ENCODE measurements around the gene SLC26A9. TPM values are rescaled to one million over a fixed set of nuclear protein-coding genes. Genes with fewer than 3 reads are reported as not detected.

SLC26A9 gene
- total and polyA plus RNA-seq, 4 donors, result 0.13 to 0.18 (median 0.18) TPM; not detected in 1

- H3K4me1 ChIP-seq (ENCODE audit: control insufficient read depth in 1 of 2, insufficient read depth in 2 of 2, low read length in 2 of 2), result no peaks in the 10 kb centered on the region
- H3K27me3 ChIP-seq (ENCODE audit: control insufficient read depth in 1 of 2, insufficient read depth in 2 of 2, low read length in 1 of 2), result no peaks in the 10 kb centered on the region
- DNase-seq (no peak), ATAC-seq (ENCODE audit: low FRiP score) (no peak)
- H3K27ac ChIP-seq (ENCODE audit: low read depth in 1 of 2, low read length in 2 of 2), result no peak overlapping the region
- WGBS, 2 donors, result 71 to 78% methylated on average over 10 of the region's 10 CpGs
- no peaks in the 10 kb centered on the region for H3K9me3 ChIP-seq (ENCODE audit: control insufficient read depth, low read length)
- H3K36me3 ChIP-seq (ENCODE audit: control insufficient read depth in 1 of 2, insufficient read depth in 2 of 2, low read length in 1 of 2), result no peaks in the 10 kb centered on the region
- intact Hi-C loops (cut with DNase I), result no loop called here
- no peak overlapping the region for H3K4me3 ChIP-seq (ENCODE audit: low read length in 2 of 2)
These were observed 24.5 kb upstream of the SLC26A9 start for GRCh38 chr1:205967554-205968335.

GRCh38 chr1:205965036-205965884 is 22.0 kb upstream of the SLC26A9 start:
- WGBS, 2 donors, result 91 to 93% methylated on average over 13 of the region's 13 CpGs
- H3K27ac ChIP-seq (ENCODE audit: low read depth in 1 of 2, low read length in 2 of 2), result no peak overlapping the region
- ATAC-seq (ENCODE audit: low FRiP score), result no peak
- no peaks in the 10 kb centered on the region for H3K27me3 ChIP-seq (ENCODE audit: control insufficient read depth in 1 of 2, insufficient read depth in 2 of 2, low read length in 1 of 2)
- peak; percentile 4 to 22 for DNase-seq
- no peaks in the 10 kb centered on the region for H3K4me1 ChIP-seq (ENCODE audit: control insufficient read depth in 1 of 2, insufficient read depth in 2 of 2, low read length in 2 of 2)
- no peak overlapping the region for H3K4me3 ChIP-seq (ENCODE audit: low read length in 2 of 2)
- H3K36me3 ChIP-seq (ENCODE audit: control insufficient read depth in 1 of 2, insufficient read depth in 2 of 2, low read length in 1 of 2), result no peaks in the 10 kb centered on the region
- no peaks in the 10 kb centered on the region for H3K9me3 ChIP-seq (ENCODE audit: control insufficient read depth, low read length)
- intact Hi-C loops (cut with DNase I), result no loop called here

GRCh38 chr1:205963352-205964155 is 20.3 kb upstream of the SLC26A9 start:
- peak in 1 of 2 donors; percentile 47 for DNase-seq
- 83 to 84% methylated on average over 16 of the region's 16 CpGs for WGBS, 2 donors
- Histone ChIP-seq H3K27ac (ENCODE audit: low read depth in 1 of 2, low read length in 2 of 2) (no peak overlapping the region), H3K4me3 (ENCODE audit: low read length in 2 of 2) (no peak overlapping the region), H3K36me3 (ENCODE audit: control insufficient read depth in 1 of 2, insufficient read depth in 2 of 2, low read length in 1 of 2) (no peaks in the 10 kb centered on the region), H3K27me3 (ENCODE audit: control insufficient read depth in 1 of 2, insufficient read depth in 2 of 2, low read length in 1 of 2) (no peaks in the 10 kb centered on the region), H3K4me1 (ENCODE audit: control insufficient read depth in 1 of 2, insufficient read depth in 2 of 2, low read length in 2 of 2) (no peaks in the 10 kb centered on the region), H3K9me3 (ENCODE audit: control insufficient read depth, low read length) (no peaks in the 10 kb centered on the region)
- intact Hi-C loops (cut with DNase I), result loop anchor here in 1 of 2 donors (5.0 kb wide), 1 partner anchor 41 kb away; no protein-coding TSS in a partner anchor
- no peak for ATAC-seq (ENCODE audit: low FRiP score)

- no peak overlapping the region for H3K27ac ChIP-seq (ENCODE audit: low read depth in 1 of 2, low read length in 2 of 2)
- H3K27me3 ChIP-seq (ENCODE audit: control insufficient read depth in 1 of 2, insufficient read depth in 2 of 2, low read length in 1 of 2), result no peaks in the 10 kb centered on the region
- intact Hi-C loops (cut with DNase I), result loop anchor here in 1 of 2 donors (5.0 kb wide), 1 partner anchor 41 kb away; no protein-coding TSS in a partner anchor
- peak; percentile 25 to 72 for DNase-seq
- H3K4me1 ChIP-seq (ENCODE audit: control insufficient read depth in 1 of 2, insufficient read depth in 2 of 2, low read length in 2 of 2), result no peaks in the 10 kb centered on the region
- no peak for ATAC-seq (ENCODE audit: low FRiP score)
- no peaks in the 10 kb centered on the region for H3K9me3 ChIP-seq (ENCODE audit: control insufficient read depth, low read length)
- H3K4me3 ChIP-seq (ENCODE audit: low read length in 2 of 2), result no peak overlapping the region
- WGBS, 2 donors, result 26 to 31% methylated on average over 6 of the region's 6 CpGs
- no peaks in the 10 kb centered on the region for H3K36me3 ChIP-seq (ENCODE audit: control insufficient read depth in 1 of 2, insufficient read depth in 2 of 2, low read length in 1 of 2)
These were observed 19.6 kb upstream of the SLC26A9 start for GRCh38 chr1:205962821-205963221.

GRCh38 chr1:205961991-205962820 is 18.9 kb upstream of the SLC26A9 start:
- DNase-seq, result peak in 1 of 2 donors; percentile 53
- Histone ChIP-seq H3K27ac (ENCODE audit: low read depth in 1 of 2, low read length in 2 of 2) (no peak overlapping the region), H3K9me3 (ENCODE audit: control insufficient read depth, low read length) (no peaks in the 10 kb centered on the region), H3K4me1 (ENCODE audit: control insufficient read depth in 1 of 2, insufficient read depth in 2 of 2, low read length in 2 of 2) (no peaks in the 10 kb centered on the region), H3K36me3 (ENCODE audit: control insufficient read depth in 1 of 2, insufficient read depth in 2 of 2, low read length in 1 of 2) (no peaks in the 10 kb centered on the region), H3K4me3 (ENCODE audit: low read length in 2 of 2) (no peak overlapping the region), H3K27me3 (ENCODE audit: control insufficient read depth in 1 of 2, insufficient read depth in 2 of 2, low read length in 1 of 2) (no peaks in the 10 kb centered on the region)
- ATAC-seq (ENCODE audit: low FRiP score), result no peak
- WGBS, 2 donors, result 35 to 38% methylated on average over 9 of the region's 9 CpGs
- intact Hi-C loops (cut with DNase I), result loop anchor here in 1 of 2 donors (5.0 kb wide), 1 partner anchor 40 kb away; no protein-coding TSS in a partner anchor

GRCh38 chr1:205961405-205961804 is 18.1 kb upstream of the SLC26A9 start:
- Histone ChIP-seq H3K4me3 (ENCODE audit: low read length in 2 of 2) (no peak overlapping the region), H3K27me3 (ENCODE audit: control insufficient read depth in 1 of 2, insufficient read depth in 2 of 2, low read length in 1 of 2) (no peaks in the 10 kb centered on the region), H3K9me3 (ENCODE audit: control insufficient read depth, low read length) (no peaks in the 10 kb centered on the region), H3K36me3 (ENCODE audit: control insufficient read depth in 1 of 2, insufficient read depth in 2 of 2, low read length in 1 of 2) (no peaks in the 10 kb centered on the region), H3K27ac (ENCODE audit: low read depth in 1 of 2, low read length in 2 of 2) (no peak overlapping the region), H3K4me1 (ENCODE audit: control insufficient read depth in 1 of 2, insufficient read depth in 2 of 2, low read length in 2 of 2) (no peaks in the 10 kb centered on the region)
- WGBS, 2 donors, result 0 to 3% methylated on average over 2 of the region's 2 CpGs
- intact Hi-C loops (cut with DNase I), result loop anchor here in 1 of 2 donors (5.0 kb wide), 1 partner anchor 39 kb away; no protein-coding TSS in a partner anchor
- ATAC-seq (ENCODE audit: low FRiP score) (no peak), DNase-seq (peak in 1 of 2 donors; percentile 73)

- Histone ChIP-seq H3K4me1 (ENCODE audit: control insufficient read depth in 1 of 2, insufficient read depth in 2 of 2, low read length in 2 of 2) (no peaks in the 10 kb centered on the region), H3K27ac (ENCODE audit: low read depth in 1 of 2, low read length in 2 of 2) (no peak overlapping the region), H3K36me3 (ENCODE audit: control insufficient read depth in 1 of 2, insufficient read depth in 2 of 2, low read length in 1 of 2) (no peaks in the 10 kb centered on the region), H3K27me3 (ENCODE audit: control insufficient read depth in 1 of 2, insufficient read depth in 2 of 2, low read length in 1 of 2) (no peaks in the 10 kb centered on the region), H3K4me3 (ENCODE audit: low read length in 2 of 2) (no peak overlapping the region), H3K9me3 (ENCODE audit: control insufficient read depth, low read length) (no peaks in the 10 kb centered on the region)
- no peak for DNase-seq
- intact Hi-C loops (cut with DNase I), result loop anchor here in 1 of 2 donors (5.0 kb wide), 1 partner anchor 37 kb away; no protein-coding TSS in a partner anchor
- WGBS, 2 donors, result 87 to 93% methylated on average over 4 of the region's 4 CpGs
- ATAC-seq (ENCODE audit: low FRiP score), result no peak
These were observed 16.5 kb upstream of the SLC26A9 start for GRCh38 chr1:205959789-205960188.
